Retina (tissue), 1 donor: Measurements from ENCODE around the gene KIAA0513.

ENCODE experiments used
- DNase-seq: peaks from one replicate; pipeline ENCODE4 v3.0.0-alpha.2; 2016

Gene KIAA0513

GRCh38 chr16:85005285-85006069, 22.1 kb upstream of the KIAA0513 start:
- DNase-seq, result no peak

GRCh38 chr16:85006639-85007038, 21.0 kb upstream of the KIAA0513 start:
- DNase-seq, result no peak

GRCh38 chr16:85007496-85008214, 19.9 kb upstream of the KIAA0513 start:
- no peak for DNase-seq

GRCh38 chr16:85008271-85008670, 19.3 kb upstream of the KIAA0513 start:
- no peak for DNase-seq

- no peak for DNase-seq
Observed at GRCh38 chr16:85010446-85010930, 17.1 kb upstream of the KIAA0513 start.

GRCh38 chr16:85010931-85011845, 16.4 kb upstream of the KIAA0513 start, which contains the start of gene ZDHHC7:
ZDHHC7 (minus strand) TSS chr16:85011535; CDS start chr16:84990618, 20,917 bp downstream.
- peak; percentile 96 for DNase-seq

GRCh38 chr16:85011846-85012284, 15.7 kb upstream of the KIAA0513 start:
- no peak for DNase-seq

- DNase-seq, result no peak
Observed at GRCh38 chr16:85014311-85014710, 13.3 kb upstream of the KIAA0513 start.

GRCh38 chr16:85015481-85016187, 12.0 kb upstream of the KIAA0513 start:
- DNase-seq, result no peak

GRCh38 chr16:85017151-85017550, 10.4 kb upstream of the KIAA0513 start:
- DNase-seq, result no peak

GRCh38 chr16:85017633-85018032, 10.0 kb upstream of the KIAA0513 start:
- DNase-seq, result no peak

GRCh38 chr16:85018529-85019236, 8.9 kb upstream of the KIAA0513 start:
- DNase-seq, result no peak

GRCh38 chr16:85019659-85020245, 7.8 kb upstream of the KIAA0513 start:
- DNase-seq, result no peak

GRCh38 chr16:85025781-85026653, 1.6 kb upstream of the KIAA0513 start:
- DNase-seq, result no peak

- DNase-seq, result no peak
Observed at GRCh38 chr16:85026703-85027102, 892 bp upstream of the KIAA0513 start.

- peak; percentile 46 for DNase-seq
Observed at GRCh38 chr16:85027958-85028684, 526 bp downstream of the KIAA0513 start.

GRCh38 chr16:85028685-85029407, 1.3 kb downstream of the KIAA0513 start:
- peak; percentile 32 for DNase-seq

GRCh38 chr16:85029408-85029784, 1.8 kb downstream of the KIAA0513 start:
- DNase-seq, result no peak

- DNase-seq, result no peak
Observed at GRCh38 chr16:85029981-85030401, 2.4 kb downstream of the KIAA0513 start.
